Measurements from ENCODE around the gene C6orf47.

Gene C6orf47

DNA sequence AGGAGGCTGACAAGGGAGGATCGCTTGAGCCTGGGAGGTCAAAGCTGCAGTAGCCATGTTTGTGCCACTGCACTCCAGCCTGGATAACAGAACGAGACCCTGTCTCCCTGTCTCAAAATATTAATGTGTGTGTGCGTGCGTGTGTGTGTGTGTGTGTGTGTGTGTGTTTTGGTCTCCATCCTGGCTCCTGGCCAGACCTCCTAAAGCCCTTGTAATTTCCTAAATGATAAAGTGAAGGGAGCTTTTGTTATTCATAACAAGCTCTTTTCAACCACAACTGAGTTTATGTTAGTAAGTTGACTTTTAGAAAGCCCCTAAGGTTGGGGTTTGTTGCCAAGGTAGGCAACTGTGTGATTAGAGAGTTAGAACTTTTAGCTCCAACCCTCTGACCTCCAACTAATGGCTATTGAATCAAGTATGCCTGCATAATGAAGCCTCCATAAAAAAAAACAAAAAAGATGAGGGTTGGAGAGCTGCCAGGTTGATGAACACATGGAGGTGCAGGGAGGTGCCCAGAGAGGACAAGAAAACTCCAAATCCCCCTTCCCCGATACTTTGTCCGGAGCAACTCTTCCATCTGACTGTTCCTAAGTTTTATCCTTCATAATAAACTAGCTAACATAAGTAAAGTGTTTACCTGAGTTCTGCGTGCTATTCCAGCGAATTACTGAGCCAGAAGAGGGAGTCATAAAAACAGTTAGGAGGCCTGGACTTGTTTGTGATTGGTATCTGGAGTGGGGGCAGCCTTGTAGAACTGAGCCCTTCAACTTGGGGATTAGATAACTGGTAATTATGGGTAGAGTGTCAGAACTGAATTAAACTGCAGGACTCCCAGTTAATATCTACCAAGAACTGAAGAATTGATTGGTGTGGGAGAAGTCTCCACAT is 50.8 kb downstream of the C6orf47 start:
- H3K27ac Mint-ChIP-seq, result no peak overlapping the region
- peaks cover 13% of the 10 kb centered on the region for H3K4me1 Mint-ChIP-seq (ENCODE audit: low read depth)
- DNase-seq (ENCODE audit: low spot score), result no peak
- H3K4me3 Mint-ChIP-seq, result no peak overlapping the region
- no peaks in the 10 kb centered on the region for H3K27me3 Mint-ChIP-seq (ENCODE audit: low read depth)
- H3K36me3 Mint-ChIP-seq (ENCODE audit: low read depth), result no peaks in the 10 kb centered on the region
- H3K9me3 Mint-ChIP-seq, result no peaks in the 10 kb centered on the region
